ENCODE measurements around the gene TOR4A. TPM values are rescaled to one million over a fixed set of nuclear protein-coding genes. Genes with fewer than 3 reads are reported as not detected.

Gene TOR4A
- total and polyA plus RNA-seq, 10 of the 15 experiments (the other 5 are each of a cell fraction or from before 2014, with no cell fraction given): 2.0 to 19.9 (median 3.7) TPM

GRCh38 chr9:137227853-137228505 lies 49.5 kb upstream of the TOR4A start:
- Histone ChIP-seq H3K79me2 (ENCODE audit: control insufficient read depth, insufficient read depth, low read length) (no peaks in the 10 kb centered on the region), H3K4me2 (ENCODE audit: control insufficient read depth, insufficient read depth) (no peak overlapping the region), H3K27me3 (replicated peaks in 1 of 2; ENCODE audit: control insufficient read depth in 2 of 2, insufficient read depth in 2 of 2, low read length in 1 of 2) (no peaks in the 10 kb centered on the region), H4K20me1 (ENCODE audit: control insufficient read depth, insufficient read depth) (no peaks in the 10 kb centered on the region), H3K9ac (ENCODE audit: control insufficient read depth, insufficient read depth, low read length) (no peak overlapping the region), H3K9me3 (replicated peaks; ENCODE audit: control insufficient read depth, insufficient read depth, low read length) (no peaks in the 10 kb centered on the region), H3K27ac (ENCODE audit: control insufficient read depth, insufficient read depth) (no peak overlapping the region), H3K4me1 (ENCODE audit: control insufficient read depth, insufficient read depth, low read length) (peaks cover 12% of the 10 kb centered on the region), H3K36me3 (ENCODE audit: control insufficient read depth in 2 of 2, insufficient read depth in 2 of 2, low read length in 1 of 2) (no peaks in the 10 kb centered on the region), H3K4me3 (no peak overlapping the region), H2AFZ (ENCODE audit: control insufficient read depth, low read depth, low read length) (no peak overlapping the region)
- ChIA-PET CTCF (interaction anchor here (0.6 to 6.4 kb wide), 20 partner anchors 11 to 277 kb away, joined by 3 to 52 read pairs (median 5); partner anchors contain the start of genes ANAPC2, LRRC26, SSNA1 and TUBB4B), RAD21 (ENCODE audit: unreplicated experiment) (interaction anchor here (0.6 to 1.9 kb wide), 9 partner anchors 30 to 181 kb away, joined by 3 to 10 read pairs (median 5); partner anchors contain the start of genes DPP7 and SSNA1), SMC1A (ENCODE audit: uncharacterized antibody, unreplicated experiment) (interaction anchor here (0.6 to 3.3 kb wide), 5 partner anchors 101 to 181 kb away, joined by 3 to 11 read pairs (median 3); partner anchors contain the start of gene DPP7), POLR2A (interaction anchor here (0.6 to 1.5 kb wide), 5 partner anchors 26 to 132 kb away, joined by 3 to 6 read pairs (median 4); no protein-coding TSS in a partner anchor)
- FAIRE-seq (no peak), ATAC-seq (no peak), DNase-seq (ENCODE audit: low read depth, low spot score) (no peak)
- 40% methylated on average over 14 of the region's 18 CpGs for WGBS (ENCODE audit: insufficient coverage, insufficient replicate concordance, low lambda C conversion rate, missing lambda C conversion rate)
- in situ Hi-C loops (cut with MboI) (loop anchor here (5.0 kb wide), 1 partner anchor 106 kb away; no protein-coding TSS in a partner anchor), intact Hi-C loops (cut with micrococcal nuclease; ENCODE audit: unreplicated experiment) (loop anchor here (1.0 to 10.0 kb wide), 2 partner anchors 110 to 183 kb away; partner anchors contain the start of gene NPDC1)
- no TSS peak for BruUV-seq (replicated peaks)
- TF ChIP-seq, protein P1, sequence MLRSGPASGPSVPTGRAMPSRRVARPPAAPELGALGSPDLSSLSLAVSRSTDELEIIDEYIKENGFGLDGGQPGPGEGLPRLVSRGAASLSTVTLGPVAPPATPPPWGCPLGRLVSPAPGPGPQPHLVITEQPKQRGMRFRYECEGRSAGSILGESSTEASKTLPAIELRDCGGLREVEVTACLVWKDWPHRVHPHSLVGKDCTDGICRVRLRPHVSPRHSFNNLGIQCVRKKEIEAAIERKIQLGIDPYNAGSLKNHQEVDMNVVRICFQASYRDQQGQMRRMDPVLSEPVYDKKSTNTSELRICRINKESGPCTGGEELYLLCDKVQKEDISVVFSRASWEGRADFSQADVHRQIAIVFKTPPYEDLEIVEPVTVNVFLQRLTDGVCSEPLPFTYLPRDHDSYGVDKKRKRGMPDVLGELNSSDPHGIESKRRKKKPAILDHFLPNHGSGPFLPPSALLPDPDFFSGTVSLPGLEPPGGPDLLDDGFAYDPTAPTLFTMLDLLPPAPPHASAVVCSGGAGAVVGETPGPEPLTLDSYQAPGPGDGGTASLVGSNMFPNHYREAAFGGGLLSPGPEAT (IDR thresholded peaks at IDR 0.05; ENCODE audit: low read depth): no peak
- TF ChIP-seq, protein P2, sequence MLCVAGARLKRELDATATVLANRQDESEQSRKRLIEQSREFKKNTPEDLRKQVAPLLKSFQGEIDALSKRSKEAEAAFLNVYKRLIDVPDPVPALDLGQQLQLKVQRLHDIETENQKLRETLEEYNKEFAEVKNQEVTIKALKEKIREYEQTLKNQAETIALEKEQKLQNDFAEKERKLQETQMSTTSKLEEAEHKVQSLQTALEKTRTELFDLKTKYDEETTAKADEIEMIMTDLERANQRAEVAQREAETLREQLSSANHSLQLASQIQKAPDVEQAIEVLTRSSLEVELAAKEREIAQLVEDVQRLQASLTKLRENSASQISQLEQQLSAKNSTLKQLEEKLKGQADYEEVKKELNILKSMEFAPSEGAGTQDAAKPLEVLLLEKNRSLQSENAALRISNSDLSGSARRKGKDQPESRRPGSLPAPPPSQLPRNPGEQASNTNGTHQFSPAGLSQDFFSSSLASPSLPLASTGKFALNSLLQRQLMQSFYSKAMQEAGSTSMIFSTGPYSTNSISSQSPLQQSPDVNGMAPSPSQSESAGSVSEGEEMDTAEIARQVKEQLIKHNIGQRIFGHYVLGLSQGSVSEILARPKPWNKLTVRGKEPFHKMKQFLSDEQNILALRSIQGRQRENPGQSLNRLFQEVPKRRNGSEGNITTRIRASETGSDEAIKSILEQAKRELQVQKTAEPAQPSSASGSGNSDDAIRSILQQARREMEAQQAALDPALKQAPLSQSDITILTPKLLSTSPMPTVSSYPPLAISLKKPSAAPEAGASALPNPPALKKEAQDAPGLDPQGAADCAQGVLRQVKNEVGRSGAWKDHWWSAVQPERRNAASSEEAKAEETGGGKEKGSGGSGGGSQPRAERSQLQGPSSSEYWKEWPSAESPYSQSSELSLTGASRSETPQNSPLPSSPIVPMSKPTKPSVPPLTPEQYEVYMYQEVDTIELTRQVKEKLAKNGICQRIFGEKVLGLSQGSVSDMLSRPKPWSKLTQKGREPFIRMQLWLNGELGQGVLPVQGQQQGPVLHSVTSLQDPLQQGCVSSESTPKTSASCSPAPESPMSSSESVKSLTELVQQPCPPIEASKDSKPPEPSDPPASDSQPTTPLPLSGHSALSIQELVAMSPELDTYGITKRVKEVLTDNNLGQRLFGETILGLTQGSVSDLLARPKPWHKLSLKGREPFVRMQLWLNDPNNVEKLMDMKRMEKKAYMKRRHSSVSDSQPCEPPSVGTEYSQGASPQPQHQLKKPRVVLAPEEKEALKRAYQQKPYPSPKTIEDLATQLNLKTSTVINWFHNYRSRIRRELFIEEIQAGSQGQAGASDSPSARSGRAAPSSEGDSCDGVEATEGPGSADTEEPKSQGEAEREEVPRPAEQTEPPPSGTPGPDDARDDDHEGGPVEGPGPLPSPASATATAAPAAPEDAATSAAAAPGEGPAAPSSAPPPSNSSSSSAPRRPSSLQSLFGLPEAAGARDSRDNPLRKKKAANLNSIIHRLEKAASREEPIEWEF (IDR thresholded peaks at IDR 0.05; ENCODE audit: insufficient replicate concordance, low read depth, low read length): no peak
- TF ChIP-seq NFYA (IDR thresholded peaks at IDR 0.05; ENCODE audit: borderline replicate concordance, low read depth, low read length): no peak

All from GM12878 (cell line).